Measurements from ENCODE around the gene CD109.
"Not testable (repeated sequence)": the region's sequence is repeated elsewhere in the genome, so short reads cannot be mapped to it uniquely, and the experiment has no call there.

CD109 gene

GRCh38 chr6:73666393-73666792 is 29.6 kb upstream of the CD109 start:
- no peaks in the 10 kb centered on the region for H3K36me3 ChIP-seq (ENCODE audit: control insufficient read depth, insufficient read depth, low read length)
- H3K27me3 ChIP-seq (ENCODE audit: control insufficient read depth, insufficient read depth, low read length) = no peaks in the 10 kb centered on the region
- no peak overlapping the region for H3K9ac ChIP-seq (ENCODE audit: low read depth, low read length)
- H3K4me1 ChIP-seq (ENCODE audit: control insufficient read depth, insufficient read depth, low read length) = no peaks in the 10 kb centered on the region
- no peak overlapping the region for H3K4me3 ChIP-seq (ENCODE audit: low read depth, low read length)
- no peaks in the 10 kb centered on the region for H3K9me3 ChIP-seq (ENCODE audit: control insufficient read depth, insufficient read depth, low read length)

- no peaks in the 10 kb centered on the region for H3K4me1 ChIP-seq (ENCODE audit: control insufficient read depth, insufficient read depth, low read length)
- H3K9ac ChIP-seq (ENCODE audit: low read depth, low read length) = no peak overlapping the region
- H3K9me3 ChIP-seq (ENCODE audit: control insufficient read depth, insufficient read depth, low read length) = no peaks in the 10 kb centered on the region
- H3K27me3 ChIP-seq (ENCODE audit: control insufficient read depth, insufficient read depth, low read length) = no peaks in the 10 kb centered on the region
- H3K4me3 ChIP-seq (ENCODE audit: low read depth, low read length) = no peak overlapping the region
- no peaks in the 10 kb centered on the region for H3K36me3 ChIP-seq (ENCODE audit: control insufficient read depth, insufficient read depth, low read length)
Observed at GRCh38 chr6:73667798-73668197, 28.2 kb upstream of the CD109 start.

- Histone ChIP-seq H3K9me3 (ENCODE audit: control insufficient read depth, insufficient read depth, low read length) (no peaks in the 10 kb centered on the region), H3K9ac (ENCODE audit: low read depth, low read length) (no peak overlapping the region), H3K27me3 (ENCODE audit: control insufficient read depth, insufficient read depth, low read length) (no peaks in the 10 kb centered on the region), H3K36me3 (ENCODE audit: control insufficient read depth, insufficient read depth, low read length) (no peaks in the 10 kb centered on the region), H3K4me1 (ENCODE audit: control insufficient read depth, insufficient read depth, low read length) (no peaks in the 10 kb centered on the region), H3K4me3 (ENCODE audit: low read depth, low read length) (no peak overlapping the region)
Observed at GRCh38 chr6:73669005-73669404, 27.0 kb upstream of the CD109 start.

DNA sequence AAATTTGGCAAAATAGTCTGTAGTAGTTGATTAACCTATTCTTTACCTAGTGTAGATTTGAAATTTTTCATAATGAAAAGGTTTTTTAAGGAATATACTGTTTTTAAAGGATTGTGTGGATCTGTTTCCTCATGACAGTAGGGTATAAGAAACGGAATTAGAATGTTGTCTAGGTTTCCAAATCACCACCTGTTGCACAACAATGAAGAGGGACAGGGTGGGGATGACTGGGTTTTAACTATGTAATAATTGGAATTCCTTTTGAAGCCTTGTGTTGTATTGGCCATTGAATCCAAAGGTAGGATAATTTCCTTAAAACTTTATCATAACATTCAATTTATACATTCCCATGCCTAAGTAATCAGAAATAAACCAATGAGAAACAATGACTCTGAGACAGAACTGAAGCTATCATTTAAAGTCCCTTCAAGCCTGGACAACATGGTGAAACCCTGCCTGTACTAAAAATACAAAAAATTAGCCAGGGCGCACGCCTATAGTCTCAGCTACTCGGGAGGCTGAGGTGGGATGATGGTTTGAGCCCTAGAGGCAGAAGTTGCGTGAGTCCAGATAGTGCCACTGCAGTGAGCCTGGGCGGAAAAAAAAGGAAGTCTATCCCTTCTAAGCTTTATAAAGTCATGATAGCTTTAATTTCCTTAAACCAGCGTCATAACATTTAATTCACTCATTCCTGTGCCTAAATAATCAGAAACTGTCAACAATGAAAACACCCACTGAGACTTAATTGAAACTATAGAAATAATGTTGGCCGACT is 23.9 kb upstream of the CD109 start:
- Histone ChIP-seq H3K27me3 (ENCODE audit: control insufficient read depth, insufficient read depth, low read length) (no peaks in the 10 kb centered on the region), H3K4me1 (ENCODE audit: control insufficient read depth, insufficient read depth, low read length) (no peaks in the 10 kb centered on the region), H3K9me3 (ENCODE audit: control insufficient read depth, insufficient read depth, low read length) (no peaks in the 10 kb centered on the region), H3K9ac (ENCODE audit: low read depth, low read length) (no peak overlapping the region), H3K4me3 (ENCODE audit: low read depth, low read length) (no peak overlapping the region), H3K36me3 (ENCODE audit: control insufficient read depth, insufficient read depth, low read length) (no peaks in the 10 kb centered on the region)

- H3K9ac ChIP-seq (ENCODE audit: low read depth, low read length) = no peak overlapping the region
- H3K4me3 ChIP-seq (ENCODE audit: low read depth, low read length) = no peak overlapping the region
- no peaks in the 10 kb centered on the region for H3K27me3 ChIP-seq (ENCODE audit: control insufficient read depth, insufficient read depth, low read length)
- H3K9me3 ChIP-seq (ENCODE audit: control insufficient read depth, insufficient read depth, low read length) = no peaks in the 10 kb centered on the region
- H3K36me3 ChIP-seq (ENCODE audit: control insufficient read depth, insufficient read depth, low read length) = no peaks in the 10 kb centered on the region
- no peaks in the 10 kb centered on the region for H3K4me1 ChIP-seq (ENCODE audit: control insufficient read depth, insufficient read depth, low read length)
Observed at GRCh38 chr6:73675466-73676098, 20.4 kb upstream of the CD109 start.

DNA sequence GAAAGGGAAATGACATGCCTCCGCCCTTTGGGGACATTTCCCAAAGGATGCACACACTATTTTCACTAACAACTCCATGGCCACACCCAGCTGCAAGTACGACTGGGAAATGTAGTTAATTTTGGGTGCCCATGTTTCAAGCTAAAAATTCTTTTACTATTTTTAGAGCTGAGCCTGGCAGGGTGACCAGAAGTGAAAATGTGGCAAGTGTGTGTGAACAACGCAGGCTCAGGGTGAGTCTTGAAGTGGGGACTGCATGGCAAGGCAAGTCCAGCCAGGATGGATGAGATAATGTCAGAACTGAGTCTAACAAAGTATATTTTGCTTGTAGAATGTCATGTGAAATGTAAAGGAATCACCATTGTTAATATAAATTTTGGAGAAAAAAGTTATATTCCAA is 17.0 kb upstream of the CD109 start:
- no peaks in the 10 kb centered on the region for H3K36me3 ChIP-seq (ENCODE audit: control insufficient read depth, insufficient read depth, low read length)
- H3K9me3 ChIP-seq (ENCODE audit: control insufficient read depth, insufficient read depth, low read length) = no peaks in the 10 kb centered on the region
- H3K4me1 ChIP-seq (ENCODE audit: control insufficient read depth, insufficient read depth, low read length) = no peaks in the 10 kb centered on the region
- no peak overlapping the region for H3K9ac ChIP-seq (ENCODE audit: low read depth, low read length)
- H3K27me3 ChIP-seq (ENCODE audit: control insufficient read depth, insufficient read depth, low read length) = no peaks in the 10 kb centered on the region
- no peak overlapping the region for H3K4me3 ChIP-seq (ENCODE audit: low read depth, low read length)

DNA sequence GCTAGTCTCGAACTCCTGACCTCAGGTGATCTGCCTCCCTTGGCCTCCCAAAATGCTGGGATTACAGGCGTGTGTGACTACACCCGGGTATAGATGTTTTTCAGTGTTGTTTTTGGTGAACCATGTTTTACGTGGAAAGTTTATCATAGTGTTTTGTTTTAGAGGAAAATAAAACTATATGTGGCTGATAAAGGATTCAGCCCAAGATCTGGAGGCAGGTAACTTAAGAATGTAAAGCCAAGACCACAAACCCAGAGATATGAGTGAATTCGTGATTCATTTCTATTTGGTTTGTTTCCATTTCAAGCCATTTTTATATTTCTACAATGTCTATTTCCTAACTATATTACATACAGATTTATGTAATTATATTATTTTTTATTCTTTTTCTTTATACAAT is 16.2 kb upstream of the CD109 start:
- not testable (repeated sequence) for H3K27me3 ChIP-seq (ENCODE audit: control insufficient read depth, insufficient read depth, low read length); H3K9me3 ChIP-seq (ENCODE audit: control insufficient read depth, insufficient read depth, low read length); H3K36me3 ChIP-seq (ENCODE audit: control insufficient read depth, insufficient read depth, low read length); H3K4me1 ChIP-seq (ENCODE audit: control insufficient read depth, insufficient read depth, low read length); H3K4me3 ChIP-seq (ENCODE audit: low read depth, low read length); H3K9ac ChIP-seq (ENCODE audit: low read depth, low read length)

DNA sequence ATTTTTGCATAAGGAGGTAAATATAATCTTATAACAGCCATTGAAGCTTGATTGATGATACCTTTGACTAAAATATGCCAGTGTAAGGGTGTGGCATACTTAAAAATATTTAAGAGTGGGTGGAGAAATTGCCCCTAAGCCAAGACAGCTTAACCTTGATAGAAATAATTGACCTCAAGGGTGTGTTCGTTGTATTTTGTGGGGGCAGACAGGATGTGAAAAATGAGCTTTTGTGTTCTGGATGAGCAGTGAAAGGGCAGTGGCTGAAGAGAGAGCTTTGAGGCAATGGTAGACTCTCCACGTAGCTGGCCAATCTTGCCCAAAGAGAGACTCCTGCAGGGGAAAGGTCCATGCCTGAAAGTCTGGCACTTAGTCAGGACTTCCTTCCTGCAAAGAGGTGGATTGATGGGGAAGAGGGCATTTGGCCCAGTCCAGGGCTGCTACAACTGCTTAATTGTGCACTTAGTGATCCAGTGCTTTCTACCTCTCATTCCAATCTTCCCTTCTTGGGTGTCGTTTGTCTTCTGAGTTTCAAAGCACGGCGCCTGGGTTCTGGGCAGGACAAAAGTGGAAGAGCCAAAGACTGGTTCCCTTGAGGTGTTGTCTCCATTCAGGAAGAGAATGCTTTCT is 15.6 kb upstream of the CD109 start:
- no peaks in the 10 kb centered on the region for H3K36me3 ChIP-seq (ENCODE audit: control insufficient read depth, insufficient read depth, low read length)
- no peaks in the 10 kb centered on the region for H3K27me3 ChIP-seq (ENCODE audit: control insufficient read depth, insufficient read depth, low read length)
- no peak overlapping the region for H3K4me3 ChIP-seq (ENCODE audit: low read depth, low read length)
- no peaks in the 10 kb centered on the region for H3K4me1 ChIP-seq (ENCODE audit: control insufficient read depth, insufficient read depth, low read length)
- H3K9ac ChIP-seq (ENCODE audit: low read depth, low read length) = no peak overlapping the region
- H3K9me3 ChIP-seq (ENCODE audit: control insufficient read depth, insufficient read depth, low read length) = no peaks in the 10 kb centered on the region

- not testable (repeated sequence) for H3K9ac ChIP-seq (ENCODE audit: low read depth, low read length); H3K9me3 ChIP-seq (ENCODE audit: control insufficient read depth, insufficient read depth, low read length); H3K4me3 ChIP-seq (ENCODE audit: low read depth, low read length); H3K4me1 ChIP-seq (ENCODE audit: control insufficient read depth, insufficient read depth, low read length); H3K27me3 ChIP-seq (ENCODE audit: control insufficient read depth, insufficient read depth, low read length); H3K36me3 ChIP-seq (ENCODE audit: control insufficient read depth, insufficient read depth, low read length)
Observed at GRCh38 chr6:73683574-73683973, 12.4 kb upstream of the CD109 start.

DNA sequence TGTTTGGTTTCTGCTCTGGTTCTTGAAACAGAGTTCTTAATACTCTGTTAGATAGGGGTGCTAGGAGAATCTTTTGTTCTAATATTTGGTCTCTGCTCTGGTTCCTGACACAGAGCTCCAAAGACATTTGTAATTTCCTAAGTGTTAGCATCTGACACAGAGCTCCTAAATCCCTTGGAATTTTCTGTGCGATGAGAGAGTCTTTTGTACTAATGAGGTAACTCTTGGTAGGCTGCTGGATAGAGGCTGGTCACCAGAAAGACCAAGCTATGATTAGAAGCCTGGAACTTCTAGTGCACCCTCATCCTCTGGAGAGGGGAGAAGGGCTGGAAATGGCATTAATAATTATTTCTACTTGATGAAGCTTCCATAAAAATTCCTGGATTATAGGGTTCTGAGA is 7.7 kb upstream of the CD109 start:
- no peaks in the 10 kb centered on the region for H3K4me1 ChIP-seq (ENCODE audit: control insufficient read depth, insufficient read depth, low read length)
- H3K9ac ChIP-seq (ENCODE audit: low read depth, low read length) = no peak overlapping the region
- H3K4me3 ChIP-seq (ENCODE audit: low read depth, low read length) = no peak overlapping the region
- H3K36me3 ChIP-seq (ENCODE audit: control insufficient read depth, insufficient read depth, low read length) = no peaks in the 10 kb centered on the region
- no peaks in the 10 kb centered on the region for H3K9me3 ChIP-seq (ENCODE audit: control insufficient read depth, insufficient read depth, low read length)
- H3K27me3 ChIP-seq (ENCODE audit: control insufficient read depth, insufficient read depth, low read length) = no peaks in the 10 kb centered on the region

- peaks cover 3% of the 10 kb centered on the region for H3K4me1 ChIP-seq (ENCODE audit: control insufficient read depth, insufficient read depth, low read length)
- peaks cover 7% of the 10 kb centered on the region for H3K27me3 ChIP-seq (ENCODE audit: control insufficient read depth, insufficient read depth, low read length)
- no peaks in the 10 kb centered on the region for H3K36me3 ChIP-seq (ENCODE audit: control insufficient read depth, insufficient read depth, low read length)
- H3K9ac ChIP-seq (ENCODE audit: low read depth, low read length) = no peak overlapping the region
- no peak overlapping the region for H3K4me3 ChIP-seq (ENCODE audit: low read depth, low read length)
- H3K9me3 ChIP-seq (ENCODE audit: control insufficient read depth, insufficient read depth, low read length) = no peaks in the 10 kb centered on the region
Observed at GRCh38 chr6:73690056-73690455, 5.9 kb upstream of the CD109 start.

DNA sequence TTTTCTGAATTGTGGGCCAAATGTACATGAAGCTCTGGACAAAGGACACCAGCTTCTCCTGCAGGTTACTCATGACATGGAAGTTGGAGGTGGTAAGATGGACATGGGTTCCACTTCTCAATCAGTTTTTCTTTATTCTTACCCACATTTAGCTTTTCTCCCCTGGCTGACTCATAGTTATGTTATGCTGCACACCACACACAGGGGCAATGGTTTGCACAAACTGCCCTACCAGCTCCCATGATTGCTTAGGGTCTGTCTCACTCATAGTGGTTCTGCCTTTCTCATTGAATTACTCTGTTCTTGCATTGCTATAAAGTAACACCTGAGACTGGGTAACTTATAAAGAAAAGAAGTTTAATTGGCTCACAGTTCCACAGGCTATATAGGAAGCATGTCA is 4.5 kb upstream of the CD109 start:
- Histone ChIP-seq H3K27me3 (ENCODE audit: control insufficient read depth, insufficient read depth, low read length) (peaks cover 9% of the 10 kb centered on the region), H3K4me1 (ENCODE audit: control insufficient read depth, insufficient read depth, low read length) (peaks cover 6% of the 10 kb centered on the region), H3K4me3 (ENCODE audit: low read depth, low read length) (no peak overlapping the region), H3K9ac (ENCODE audit: low read depth, low read length) (no peak overlapping the region), H3K36me3 (ENCODE audit: control insufficient read depth, insufficient read depth, low read length) (no peaks in the 10 kb centered on the region), H3K9me3 (ENCODE audit: control insufficient read depth, insufficient read depth, low read length) (no peaks in the 10 kb centered on the region)
